T-helper 2 cell treated with Interferon-gamma antibody and Interleukin-4, amounts not matched to agents 100 ng/mL and 5 ng/mL, for 36 hours (primary cell): ENCODE measurements around the gene C1QBP. TPM values are rescaled to one million over a fixed set of nuclear protein-coding genes. Genes with fewer than 3 reads are reported as not detected.
"Not testable (repeated sequence)": the region's sequence is repeated elsewhere in the genome, so short reads cannot be mapped to it uniquely, and the experiment has no call there.

Experiments used
- intact Hi-C: fragments of 100-400 bp; cut with micrococcal nuclease; formaldehyde crosslinking; loops from one replicate; pipeline ENCODE4 v1.15.1; 2023
- total RNA-seq: library from RNA; stranded (reverse); gene quantifications from 2 replicates; pipeline ENCODE4 v1.2.3, GENCODE V29; 2022

Gene C1QBP
- total RNA-seq, 1 donor from 2014 or later = 199 TPM

DNA sequence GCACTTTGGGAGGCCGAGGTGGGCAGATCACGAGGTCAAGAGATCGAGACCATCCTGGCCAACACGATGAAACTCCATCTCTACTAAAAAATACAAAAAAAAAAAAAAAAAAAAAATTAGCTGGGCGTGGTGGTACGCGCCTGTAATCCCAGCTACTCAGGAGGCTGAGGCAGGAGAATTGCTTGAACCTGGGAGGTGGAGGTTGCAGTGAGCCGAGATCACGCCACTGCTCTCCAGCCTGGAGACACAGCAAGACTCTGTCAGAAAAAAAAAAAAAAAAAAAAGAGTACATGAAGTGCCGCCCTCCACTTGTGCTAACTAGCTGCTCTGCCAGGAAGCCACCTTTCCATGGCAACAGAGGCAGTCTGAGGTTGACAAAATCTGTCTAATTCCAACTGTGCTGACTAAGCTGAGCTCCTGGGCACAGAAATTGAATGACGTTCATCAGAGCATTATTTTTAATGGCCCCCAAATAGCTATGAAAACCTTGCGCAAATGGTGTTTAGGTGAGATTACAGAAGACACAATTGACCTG is 3.1 kb downstream of the C1QBP start:
- intact Hi-C loops = loop anchor here (5.0 kb wide), 2 partner anchors 51 to 239 kb away; partner anchors contain the start of genes DERL2 and MIS12

DNA sequence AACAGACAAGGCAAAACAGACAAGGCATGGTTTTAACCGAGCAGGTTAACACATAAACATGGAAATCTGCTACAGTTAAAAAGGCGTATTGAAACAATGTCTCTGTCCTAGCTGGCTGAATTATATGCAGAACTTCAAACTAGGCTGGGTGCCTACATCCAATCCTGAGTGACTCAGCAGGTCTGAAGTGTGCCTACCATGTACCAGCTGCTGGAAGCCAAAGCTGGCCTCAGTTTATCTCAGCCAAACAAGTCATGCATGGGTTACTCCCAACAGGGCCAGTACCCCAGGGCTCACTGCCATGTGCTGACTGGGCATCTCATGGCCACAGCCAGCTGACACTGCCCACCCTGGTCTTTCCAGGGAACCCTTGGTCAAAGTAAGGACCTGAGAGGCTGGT is 4.0 kb downstream of the C1QBP start:
- intact Hi-C loops = loop anchor here (5.0 kb wide), 2 partner anchors 52 to 238 kb away; partner anchors contain the start of genes DERL2 and MIS12

DNA sequence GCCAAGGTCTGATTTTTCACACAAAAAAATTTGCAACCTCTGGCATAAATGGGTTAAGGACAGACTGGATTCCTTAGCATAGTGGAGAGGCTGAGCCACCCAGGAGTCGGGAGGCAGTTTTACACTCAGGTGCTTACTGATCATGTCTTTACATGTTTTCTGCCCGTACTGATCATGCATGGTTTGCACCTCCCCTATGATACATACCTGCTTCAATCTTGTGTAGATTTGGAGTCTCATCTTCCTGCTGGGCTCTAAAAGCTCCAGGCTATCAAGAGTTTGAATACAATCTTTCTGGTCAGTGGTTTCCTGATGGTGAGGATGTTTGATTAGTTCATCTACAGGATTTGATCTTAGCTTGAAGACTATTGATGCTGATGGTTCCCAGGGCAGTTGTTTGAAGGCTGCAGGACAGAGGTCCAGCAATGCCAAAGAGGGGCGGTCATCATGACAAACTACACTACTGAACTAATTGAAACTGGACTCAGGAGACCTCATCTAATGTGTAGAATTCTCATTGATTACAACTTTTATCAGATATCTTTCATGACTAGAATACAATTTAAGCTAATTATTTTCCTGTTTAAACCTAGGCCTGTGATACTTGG is 6.9 kb downstream of the C1QBP start:
- intact Hi-C loops = no loop called here

DNA sequence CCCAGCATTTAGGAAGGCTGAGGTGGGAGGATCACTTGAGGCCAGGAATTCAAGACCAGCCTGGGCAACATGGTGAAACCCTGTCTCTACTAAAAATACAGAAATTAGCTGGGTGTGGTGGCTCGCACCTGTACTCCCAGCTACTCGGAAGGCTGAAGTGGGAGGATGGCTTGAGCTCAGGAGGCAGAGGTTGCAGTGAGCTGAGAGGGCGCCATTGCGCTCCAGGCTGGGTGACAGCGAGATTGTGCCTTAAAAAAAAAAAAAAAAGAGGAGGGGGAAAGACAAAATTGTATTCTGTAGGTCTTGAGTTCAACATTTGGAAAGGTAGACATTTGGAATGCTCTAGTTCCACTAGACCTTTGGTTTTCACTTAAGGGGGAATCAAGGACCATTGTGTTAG is 7.7 kb downstream of the C1QBP start:
- intact Hi-C loops = not testable (repeated sequence)

DNA sequence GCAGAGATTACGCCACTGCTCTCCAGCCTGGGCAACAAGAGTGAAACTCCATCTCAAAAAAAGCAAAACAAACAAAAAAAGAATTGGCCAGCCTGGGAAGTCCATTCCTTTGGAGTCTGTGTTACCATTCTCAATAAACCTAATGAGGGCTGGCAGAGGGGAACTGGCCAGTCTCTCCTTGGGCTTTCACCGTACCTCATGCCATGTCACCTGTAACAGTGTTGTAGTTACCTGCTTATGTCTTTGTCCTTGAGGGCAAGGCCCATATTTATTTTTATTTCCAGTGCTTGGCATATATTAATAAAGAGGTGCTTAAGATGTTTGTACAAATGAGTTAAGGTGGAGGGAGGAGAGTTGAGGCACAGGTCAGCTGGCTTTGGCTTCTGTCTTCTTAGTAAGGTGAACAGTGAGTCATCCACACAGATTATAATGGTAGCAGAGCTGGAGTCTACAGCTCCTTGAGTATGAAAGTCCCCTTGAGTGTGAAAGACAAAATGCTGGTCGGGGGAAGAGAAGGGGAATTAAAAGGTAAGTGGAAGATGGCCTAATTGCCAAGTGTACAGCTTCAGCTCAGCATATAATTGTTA is 8.4 kb downstream of the C1QBP start:
- intact Hi-C loops = no loop called here

DNA sequence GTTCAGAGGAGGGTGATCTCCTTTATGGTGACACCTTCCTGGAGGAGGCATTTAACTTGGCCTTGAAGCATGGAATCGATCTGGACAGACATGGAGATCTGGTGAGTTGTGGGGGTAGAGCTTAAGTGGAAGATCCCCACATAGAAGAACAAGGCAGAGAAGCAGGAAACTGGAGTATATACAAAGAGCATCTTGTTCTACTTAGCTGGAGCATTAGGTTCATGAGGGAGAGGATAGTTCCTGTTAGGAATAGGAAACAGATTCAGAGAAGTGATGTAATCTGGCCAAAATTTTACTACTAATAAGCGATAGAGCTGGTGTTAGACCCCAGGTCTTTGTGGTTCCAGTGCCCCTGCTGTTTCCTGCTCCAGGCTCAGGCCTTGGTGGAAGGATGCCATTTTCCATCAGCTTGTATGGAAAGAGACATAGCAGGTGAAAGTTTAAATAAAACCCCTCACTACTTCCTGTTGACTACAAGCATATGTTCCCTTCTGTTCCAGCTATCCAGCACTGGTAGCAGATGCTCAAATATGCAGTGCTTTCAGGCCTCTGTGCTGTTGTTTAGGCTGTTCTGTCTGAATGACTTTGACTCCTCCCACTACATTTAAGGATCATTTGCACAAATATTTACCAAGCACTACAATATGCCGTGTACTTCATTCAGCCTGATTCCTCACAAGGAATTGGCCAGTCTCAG is 9.6 kb downstream of the C1QBP start:
- intact Hi-C loops = no loop called here

DNA sequence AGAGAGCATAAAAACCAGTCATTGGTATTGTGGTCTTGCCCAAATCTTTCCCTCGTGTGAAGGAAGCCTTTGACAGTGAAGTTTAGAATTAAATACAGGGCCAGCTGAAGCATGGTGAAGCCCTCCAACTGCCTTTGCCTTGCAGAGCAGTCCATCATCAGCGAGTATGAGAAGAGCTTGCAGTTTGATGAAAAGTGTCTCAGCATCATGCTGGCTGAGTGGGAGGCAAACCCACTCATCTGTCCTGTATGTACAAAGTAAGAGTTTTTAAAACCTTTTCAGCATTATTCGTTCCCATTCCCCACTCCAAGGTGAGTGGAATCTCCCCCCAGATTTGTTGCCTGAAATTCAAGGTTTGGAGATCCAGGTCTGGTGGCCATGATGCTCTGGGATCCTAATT is 13.1 kb downstream of the C1QBP start:
- intact Hi-C loops = no loop called here

DNA sequence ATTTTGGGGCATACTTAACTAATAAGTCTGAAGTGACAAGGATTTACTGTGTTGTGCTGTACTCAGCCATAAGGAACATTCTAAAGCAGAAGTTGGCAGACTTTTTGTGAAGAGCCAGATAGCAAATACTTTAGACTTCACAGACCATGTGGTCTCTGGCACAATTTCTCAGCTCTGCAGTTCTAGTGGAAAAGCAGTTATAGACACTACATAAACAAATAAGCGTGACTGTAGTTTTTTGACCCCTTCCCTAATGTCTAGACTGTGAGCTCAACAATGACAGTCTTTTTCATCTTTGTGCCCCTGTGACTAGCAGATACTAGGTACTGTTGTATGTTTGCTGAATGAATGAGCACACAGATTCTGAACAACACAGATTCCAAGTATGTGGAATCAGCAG is 14.0 kb downstream of the C1QBP start:
- intact Hi-C loops = no loop called here

DNA sequence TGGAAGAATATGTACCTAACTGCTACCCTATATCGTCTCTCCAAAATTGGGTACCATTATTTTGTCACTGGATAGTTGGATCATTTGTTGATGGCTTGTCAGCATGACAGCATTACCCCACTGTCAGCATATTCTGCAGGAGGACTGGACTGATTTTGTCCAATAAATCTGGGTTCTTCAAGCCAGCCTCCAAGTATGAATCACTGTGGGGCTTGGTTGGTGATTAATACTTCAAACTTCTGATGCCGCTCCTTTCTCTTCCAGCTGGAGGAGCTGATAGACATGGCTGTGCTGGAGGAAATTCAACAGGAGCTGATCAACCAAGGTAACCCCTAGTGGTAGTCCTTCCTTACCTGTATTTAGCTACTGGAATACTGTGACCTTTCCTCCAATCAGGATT is 16.4 kb downstream of the C1QBP start:
- intact Hi-C loops = no loop called here

DNA sequence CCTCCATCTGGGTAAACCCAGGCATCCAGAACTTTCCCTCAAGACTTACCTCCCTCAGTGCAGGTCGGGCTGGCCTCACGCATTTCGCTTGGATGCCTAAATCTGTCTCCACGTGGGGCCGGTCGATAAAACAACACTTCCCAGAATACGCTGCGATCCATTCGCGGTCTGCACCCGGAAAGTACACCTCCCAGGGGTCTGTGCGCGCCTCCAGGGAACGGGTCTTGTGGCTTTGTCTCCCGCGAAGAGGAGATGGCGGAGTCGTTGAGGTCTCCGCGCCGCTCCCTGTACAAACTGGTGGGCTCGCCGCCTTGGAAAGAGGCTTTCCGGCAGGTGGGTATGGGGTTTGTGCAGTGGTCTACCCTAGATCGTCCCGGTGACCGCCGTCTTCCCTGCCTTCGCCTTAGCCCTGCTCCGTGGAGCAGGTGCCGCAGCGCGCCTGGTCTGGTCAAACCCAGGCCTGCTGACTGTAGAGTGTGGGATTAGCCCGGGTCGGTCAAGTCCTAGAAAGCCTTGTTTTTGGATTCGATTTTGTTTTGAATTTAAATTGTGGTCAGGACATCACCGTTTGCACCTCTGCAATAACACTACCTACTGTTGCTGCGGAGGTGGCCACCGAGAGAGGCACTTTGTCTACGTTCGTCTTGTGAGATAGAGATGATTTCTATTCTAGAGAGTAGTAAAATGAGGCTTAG is 18.8 kb downstream of the C1QBP start, which contains the start of gene RPAIN:
TSS of gene RPAIN (plus strand) at position 224 of the 695 bp plus-strand sequence. CDS start at position 253, 29 bp downstream.
- intact Hi-C loops = loop anchor here (1.0 kb wide), 2 partner anchors 19 to 66 kb away; partner anchors contain the start of genes C1QBP, DERL2 and MIS12

DNA sequence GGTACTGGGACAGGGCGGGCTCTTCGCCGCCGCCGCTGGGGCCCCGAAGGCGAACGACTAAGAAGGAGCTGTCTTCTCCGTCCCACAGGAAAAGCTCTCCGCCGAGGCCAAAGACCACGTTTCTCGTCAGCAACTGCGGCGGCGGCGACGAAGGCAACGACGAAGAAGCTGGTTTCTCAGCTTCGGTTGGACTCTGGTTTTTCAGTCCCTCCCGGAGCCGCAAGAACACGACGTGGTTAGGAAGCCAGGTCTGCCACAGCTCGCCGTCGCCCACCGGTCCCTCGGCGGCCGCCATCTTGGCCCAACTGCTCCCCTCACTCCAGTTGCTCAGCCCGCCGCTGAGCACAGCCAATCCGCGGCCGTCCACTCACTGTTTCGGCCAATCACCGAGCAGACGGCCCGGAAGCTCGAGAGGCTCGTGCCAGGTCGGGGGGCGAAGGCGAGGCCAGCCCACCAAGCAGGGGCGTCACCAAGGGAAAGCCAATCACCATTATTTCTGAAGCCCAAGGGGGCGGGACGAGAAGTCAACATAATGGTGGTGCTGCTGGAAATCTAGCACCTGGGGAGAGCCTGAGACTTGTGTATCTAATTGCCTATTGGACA is 19.5 kb downstream of the C1QBP start, which contains the start of gene NUP88:
TSS of gene NUP88 (minus strand) at position 307 of the 603 bp plus-strand sequence. CDS start at position 295, 12 bp downstream.
- intact Hi-C loops = loop anchor here (1.0 kb wide), 2 partner anchors 20 to 67 kb away; partner anchors contain the start of genes C1QBP, DERL2 and MIS12

DNA sequence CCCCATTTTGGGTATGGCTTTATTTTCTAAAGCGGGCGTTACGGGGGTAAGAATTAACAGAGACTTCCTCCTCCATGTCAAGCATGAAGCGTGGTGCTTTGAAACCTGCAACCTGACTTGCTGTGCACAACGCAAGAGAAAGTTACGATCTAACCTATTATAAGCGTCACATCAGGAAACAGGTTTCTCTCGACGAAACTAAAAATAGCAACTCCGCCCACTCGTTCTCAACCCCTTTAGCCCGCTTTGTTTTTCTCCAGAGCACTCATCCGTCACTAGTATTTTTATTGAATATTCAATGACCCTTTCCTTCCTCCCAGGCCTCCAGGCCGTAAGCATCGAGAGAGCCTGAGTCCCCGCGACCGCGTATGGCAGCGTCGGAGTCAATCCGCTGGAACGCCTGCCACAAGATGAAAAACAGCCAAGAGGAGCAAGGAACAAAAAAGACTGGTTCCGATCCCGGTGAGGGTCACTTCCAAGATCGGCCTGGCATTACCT is 20.0 kb downstream of the C1QBP start:
- intact Hi-C loops = loop anchor here (1.0 kb wide), 2 partner anchors 20 to 67 kb away; partner anchors contain the start of genes C1QBP, DERL2 and MIS12

DNA sequence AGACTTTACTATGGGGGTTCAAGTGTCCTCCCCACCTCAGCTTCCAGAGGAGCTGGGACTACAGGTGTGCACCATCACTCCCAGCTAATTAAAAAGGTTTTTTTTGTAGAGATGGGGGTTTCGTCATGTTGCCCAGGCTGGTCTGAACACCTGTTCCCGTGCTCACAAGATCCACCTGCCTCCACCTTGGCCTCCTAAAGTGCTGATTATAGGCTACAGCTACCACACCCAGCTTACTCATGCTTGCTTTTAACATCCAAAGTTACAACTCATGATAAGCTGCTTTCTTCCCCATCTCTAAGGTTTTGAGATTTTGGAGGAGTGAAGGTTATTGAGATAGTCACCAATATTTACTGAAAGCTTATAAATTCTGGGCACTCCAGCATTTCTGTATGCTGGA is 22.1 kb downstream of the C1QBP start:
- intact Hi-C loops = no loop called here

DNA sequence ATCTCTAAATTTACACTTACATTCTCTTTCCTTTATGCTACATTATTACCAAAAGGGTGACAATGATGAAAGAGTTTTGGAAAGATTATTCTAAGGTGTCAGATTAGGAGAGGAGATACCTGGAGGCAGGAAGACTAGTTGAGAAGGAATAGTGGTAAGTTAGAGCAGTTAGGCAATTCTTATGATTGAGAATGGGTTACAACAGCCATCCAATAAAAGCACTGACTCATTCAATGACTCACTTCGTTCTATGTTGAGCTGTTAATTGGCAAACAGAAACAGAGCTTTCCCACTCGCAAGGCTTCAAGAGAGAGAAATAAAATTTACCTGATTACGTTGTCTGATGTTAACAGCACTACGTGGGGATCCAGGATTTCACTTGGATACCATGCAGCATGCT is 25.3 kb downstream of the C1QBP start:
- intact Hi-C loops = no loop called here

DNA sequence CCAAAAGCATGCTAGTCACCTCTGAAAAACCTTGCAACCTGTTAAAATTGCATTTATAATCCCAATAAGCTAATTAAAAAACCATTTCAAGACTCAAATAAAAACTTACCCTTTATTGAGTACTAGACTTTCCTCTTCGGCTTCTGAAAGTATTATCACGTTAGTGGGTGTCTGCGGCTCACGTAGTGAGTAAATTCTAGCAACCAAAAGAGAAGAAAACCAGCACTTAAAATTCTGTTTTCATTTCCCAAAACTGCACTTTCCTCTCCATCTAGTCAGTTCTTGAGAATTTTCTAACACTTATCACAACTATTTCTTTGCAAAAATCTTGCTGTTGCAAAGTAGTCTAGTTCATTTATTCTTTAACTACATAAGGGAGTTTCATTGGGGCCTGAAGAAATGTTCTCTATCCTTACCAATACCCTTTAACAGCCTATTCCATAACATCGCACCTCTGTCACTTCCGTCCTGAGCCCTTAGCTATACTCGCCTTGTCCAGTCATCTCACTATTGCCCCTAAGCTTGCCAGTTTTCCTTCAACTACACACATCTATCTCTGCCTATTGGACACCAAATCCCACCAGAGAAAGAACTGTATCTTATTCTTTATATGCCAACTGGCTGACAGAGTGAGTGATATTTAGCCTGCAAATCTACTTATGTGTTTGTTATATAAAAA is 28.2 kb downstream of the C1QBP start:
- intact Hi-C loops = no loop called here

DNA sequence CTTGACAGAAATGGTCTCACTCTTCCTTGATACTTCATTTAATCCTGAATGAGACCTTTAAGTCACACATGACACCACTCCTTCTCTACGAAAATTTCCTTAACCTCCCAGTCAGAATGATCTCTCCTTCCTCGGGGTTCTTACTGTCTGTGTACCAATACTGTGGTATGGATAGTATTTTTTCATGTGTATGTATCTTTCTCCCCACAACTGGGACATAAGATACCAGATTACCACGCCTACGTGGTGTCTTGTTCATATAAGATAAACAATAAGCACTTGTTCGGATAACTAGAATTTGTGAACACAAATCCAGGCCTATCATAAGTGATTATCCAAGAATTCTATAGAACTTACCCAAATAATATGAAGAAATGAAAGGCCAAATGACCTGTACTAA is 30.8 kb downstream of the C1QBP start:
- intact Hi-C loops = no loop called here

DNA sequence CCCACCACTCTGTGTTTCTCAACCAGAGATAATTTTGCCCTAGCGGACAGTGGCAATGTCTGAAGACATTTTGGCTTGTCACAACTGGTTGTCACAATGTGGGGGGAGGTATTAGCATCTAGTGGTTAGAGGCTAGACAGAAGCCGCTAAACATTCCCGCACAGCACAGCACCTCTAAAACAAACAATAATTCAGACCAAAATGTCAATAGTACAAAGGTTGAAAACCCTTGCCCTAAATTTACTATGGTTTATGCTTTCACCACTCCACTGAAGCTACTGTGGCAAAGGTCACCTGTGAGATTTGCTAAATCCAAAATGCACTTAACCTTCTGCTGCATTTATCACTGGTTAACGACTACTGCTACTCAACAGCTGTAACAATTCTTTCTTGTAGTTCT is 33.6 kb downstream of the C1QBP start:
- intact Hi-C loops = no loop called here

DNA sequence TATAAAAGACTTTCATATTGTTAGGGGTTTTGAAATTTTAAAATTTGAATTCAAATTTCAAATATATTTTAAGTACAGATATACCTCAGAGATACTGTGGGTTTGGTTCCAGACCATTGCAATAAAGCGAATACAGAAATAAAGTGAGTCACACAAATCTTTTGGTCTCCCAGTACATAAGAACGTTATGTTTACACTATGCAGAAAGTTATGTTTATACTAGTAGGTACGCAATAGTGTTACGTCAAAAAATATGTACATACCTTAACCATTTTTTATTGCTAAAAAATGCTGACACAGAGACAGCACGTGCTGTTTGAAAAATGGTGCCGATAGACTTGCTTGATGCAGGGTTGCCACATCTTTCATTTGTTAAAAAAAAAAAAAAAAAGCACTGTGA is 39.2 kb downstream of the C1QBP start:
- intact Hi-C loops = no loop called here

DNA sequence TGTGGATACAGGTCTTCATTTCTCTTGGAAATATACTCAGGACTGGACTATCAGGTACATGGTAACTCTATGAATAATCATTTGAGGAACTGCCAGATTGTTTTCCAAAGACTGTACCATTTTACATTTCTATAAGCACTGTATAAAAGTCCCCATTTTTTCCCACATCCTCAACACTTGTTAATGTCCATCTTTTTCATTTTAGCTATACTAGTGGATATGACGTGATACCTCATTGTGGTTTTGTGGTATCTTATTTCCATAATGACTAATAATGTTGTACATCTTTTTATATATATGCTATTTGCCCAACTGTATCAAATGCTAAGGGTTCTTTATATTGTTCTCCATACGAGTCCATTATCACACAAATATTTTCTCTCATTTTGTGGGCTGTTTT is 42.3 kb downstream of the C1QBP start:
- intact Hi-C loops = no loop called here

DNA sequence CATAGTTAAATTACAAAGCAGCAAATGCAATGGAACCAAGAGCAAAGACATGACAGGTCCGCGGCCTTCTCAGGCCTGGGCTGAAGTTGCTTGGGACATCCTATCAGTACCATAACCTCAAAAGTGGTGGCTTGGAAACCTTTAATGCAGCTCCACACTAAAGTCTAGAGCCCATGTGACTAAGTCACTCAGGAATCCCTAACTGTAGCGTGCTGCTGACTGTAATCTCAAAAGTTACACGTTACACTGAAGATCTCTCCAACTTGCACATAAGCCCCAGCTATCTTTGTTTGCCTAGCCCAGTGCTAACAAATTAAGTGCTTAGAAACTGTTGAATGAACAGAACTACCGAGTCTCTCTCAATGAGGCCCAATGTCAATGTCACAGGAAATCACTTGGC is 47.3 kb downstream of the C1QBP start:
- intact Hi-C loops = no loop called here
